IMR-90 (cell line): ENCODE data around the gene C3orf70. TPM values are rescaled to one million over a fixed set of nuclear protein-coding genes. Genes with fewer than 3 reads are reported as not detected.

Experiments used
- ATAC-seq: fragments of 200-7000 bp; cut with Tn5 transposase; 2 replicates; pipeline ENCODE4 v1.9.1; 2020; ENCODE audit warnings: low read depth, mild to moderate bottlenecking, moderate library complexity
- BruUV-seq: library from RNA; stranded (reverse); fragments of 400-500 nt; replicated peaks from 2 replicates; lab custom pipeline; 2021; lab: Mats Ljungman, UMichigan
- CTCF ChIA-PET: fragments of 300-600 bp; formaldehyde crosslinking; extraction: SDS; loops from one replicate; lab custom pipeline; 2021; ENCODE audit warnings: antibody characterized with exemption; lab: Yijun Ruan, JAX
- POLR2A ChIA-PET: fragments of 300-600 bp; sonication (Branson Sonifier 250); formaldehyde crosslinking; loops from one replicate; lab custom pipeline; 2022; ENCODE audit warnings: antibody characterized with exemption; ENCODE audit not compliant: unreplicated experiment; lab: Charles Lee
- DNase-seq: peaks from one replicate; pipeline ENCODE4 v3.0.0; 2013
- H2AFZ ChIP-seq: replicated peaks from 2 replicates; pipeline ENCODE3; 2013; ENCODE audit warnings: low read length, mild to moderate bottlenecking; ENCODE audit not compliant: poor library complexity
- H2AK5ac ChIP-seq: 2 replicates; pipeline ENCODE4 v1.6.1; 2013; ENCODE audit warnings: low read depth, low read length, inconsistent platforms
- H2AK9ac ChIP-seq: replicated peaks from 2 replicates; pipeline ENCODE3; 2013; ENCODE audit warnings: mild to moderate bottlenecking, low read depth, low read length, moderate library complexity; ENCODE audit not compliant: poor library complexity
- H2BK120ac ChIP-seq: 2 replicates; pipeline ENCODE4 v1.6.1; 2013; ENCODE audit warnings: low read depth, low read length, inconsistent platforms
- H2BK15ac ChIP-seq: 3 replicates; pipeline ENCODE4 v1.6.1; 2013; ENCODE audit warnings: low read depth, low read length, inconsistent platforms
- H2BK20ac ChIP-seq: 2 replicates; pipeline ENCODE4 v1.6.1; 2013; ENCODE audit warnings: low read depth, mild to moderate bottlenecking, inconsistent platforms, low read length, moderate library complexity
- H2BK5ac ChIP-seq: 2 replicates; pipeline ENCODE4 v1.6.1; 2013; ENCODE audit warnings: mild to moderate bottlenecking, low read depth, low read length, inconsistent platforms; ENCODE audit not compliant: poor library complexity, severe bottlenecking
- H3K14ac ChIP-seq: replicated peaks from 2 replicates; pipeline ENCODE4 v1.6.1; 2013; ENCODE audit warnings: low read depth, low read length, inconsistent platforms
- H3K18ac ChIP-seq: 2 replicates; pipeline ENCODE4 v1.6.1; 2013; ENCODE audit warnings: low read depth, low read length, control low read depth
- H3K23ac ChIP-seq: 2 replicates; pipeline ENCODE4 v1.6.1; 2013; ENCODE audit warnings: low read depth, low read length, inconsistent platforms
- H3K27ac ChIP-seq: 2 replicates; pipeline ENCODE4 v1.5.1; 2013; ENCODE audit warnings: mild to moderate bottlenecking, control low read depth, low read length; ENCODE audit not compliant: insufficient read depth
- H3K27me3 ChIP-seq: 2 replicates; pipeline ENCODE4 v1.6.1; 2013; ENCODE audit warnings: low read length; ENCODE audit not compliant: control insufficient read depth, insufficient read depth
- H3K36me3 ChIP-seq: 2 replicates; pipeline ENCODE4 v1.6.1; 2013; ENCODE audit warnings: low read length, mixed read lengths; ENCODE audit not compliant: control insufficient read depth, insufficient read depth
- H3K4ac ChIP-seq: 2 replicates; pipeline ENCODE4 v1.6.1; 2013; ENCODE audit warnings: low read depth, low read length, inconsistent platforms
- H3K4me1 ChIP-seq: 2 replicates; pipeline ENCODE4 v1.6.1; 2013; ENCODE audit warnings: low read length, mixed read lengths; ENCODE audit not compliant: control insufficient read depth, insufficient read depth
- H3K4me2 ChIP-seq: 2 replicates; pipeline ENCODE4 v1.6.1; 2013; ENCODE audit warnings: low read depth, mild to moderate bottlenecking, control low read depth, low read length, moderate library complexity
- H3K4me3 ChIP-seq: 2 replicates; pipeline ENCODE4 v1.5.1; 2013; ENCODE audit warnings: low read depth, mild to moderate bottlenecking, control low read depth, low read length, moderate library complexity; ENCODE audit not compliant: insufficient read depth
- H3K56ac ChIP-seq: 2 replicates; pipeline ENCODE4 v1.6.1; 2013; ENCODE audit warnings: low read length, inconsistent platforms; ENCODE audit not compliant: insufficient read depth; ENCODE audit errors: extremely low read depth
- H3K79me1 ChIP-seq, 2 experiments: 2 replicates each; pipeline ENCODE4 v1.6.1; 2013; ENCODE audit warnings: low read length in 2 of 2, inconsistent platforms in 1 of 2, low read depth in 1 of 2
- H3K9ac ChIP-seq: 2 replicates; pipeline ENCODE4 v1.6.1; 2013; ENCODE audit warnings: low read depth, low read length, control low read depth
- H3K9me1 ChIP-seq: 2 replicates; pipeline ENCODE4 v1.6.1; 2013; ENCODE audit warnings: low read length, inconsistent platforms; ENCODE audit not compliant: insufficient read depth
- H3K9me3 ChIP-seq: 2 replicates; pipeline ENCODE4 v1.6.1; 2013; ENCODE audit warnings: low read length; ENCODE audit not compliant: control insufficient read depth, insufficient read depth
- H4K20me1 ChIP-seq: 2 replicates; pipeline ENCODE4 v1.6.1; 2013; ENCODE audit warnings: low read length, inconsistent platforms; ENCODE audit not compliant: insufficient read depth
- H4K5ac ChIP-seq: 2 replicates; pipeline ENCODE4 v1.6.1; 2013; ENCODE audit warnings: mild to moderate bottlenecking, low read depth, low read length, control low read depth
- H4K8ac ChIP-seq, 2 experiments: 2 replicates each; pipeline ENCODE4 v1.6.1; 2013; ENCODE audit warnings: low read depth in 2 of 2, low read length in 2 of 2, control low read depth in 1 of 2, inconsistent platforms in 1 of 2
- H4K91ac ChIP-seq: 2 replicates; pipeline ENCODE4 v1.6.1; 2013; ENCODE audit warnings: low read depth, low read length, inconsistent platforms; ENCODE audit not compliant: insufficient read depth
- CEBPB ChIP-seq: IDR thresholded peaks from 2 replicates; pipeline ENCODE4 v1.6.1; 2012; ENCODE audit warnings: low read depth, low read length, improper control_type of control experiment
- CHD1 ChIP-seq: IDR thresholded peaks from 2 replicates; pipeline ENCODE4 v1.6.1; 2012; ENCODE audit warnings: low read depth, low read length, improper control_type of control experiment
- CTCF ChIP-seq: conservative IDR thresholded peaks from 2 replicates; pipeline ENCODE4 v1.5.1; 2012; ENCODE audit warnings: mild to moderate bottlenecking, low read depth, low read length, improper control_type of control experiment
- ELK1 ChIP-seq: fragments of 150-350 bp; IDR thresholded peaks from 2 replicates; pipeline ENCODE4 v1.6.1; 2016; ENCODE audit warnings: low read depth, mild to moderate bottlenecking, low read length, moderate library complexity, borderline replicate concordance
- FOS ChIP-seq: fragments of 150-350 bp; IDR thresholded peaks from 2 replicates; pipeline ENCODE4 v1.6.1; 2016; ENCODE audit warnings: low read depth, low read length
- MAFK ChIP-seq: IDR thresholded peaks from 2 replicates; pipeline ENCODE4 v1.6.1; 2012; ENCODE audit warnings: low read depth, low read length, improper control_type of control experiment
- MXI1 ChIP-seq: IDR thresholded peaks from 2 replicates; pipeline ENCODE4 v1.6.1; 2012; ENCODE audit warnings: low read depth, mild to moderate bottlenecking, low read length, moderate library complexity, borderline replicate concordance
- NFE2L2 ChIP-seq: fragments of 150-350 bp; IDR thresholded peaks from 2 replicates; pipeline ENCODE4 v1.6.1; 2016; ENCODE audit warnings: low read depth, mild to moderate bottlenecking, low read length
- POLR2A ChIP-seq: IDR thresholded peaks from 2 replicates; pipeline ENCODE4 v1.6.1; 2012; ENCODE audit warnings: mild to moderate bottlenecking, low read depth, low read length
- RAD21 ChIP-seq: IDR thresholded peaks from 2 replicates; pipeline ENCODE4 v1.6.1; 2012; ENCODE audit warnings: low read length, improper control_type of control experiment
- SMC3 ChIP-seq: fragments of 150-350 bp; IDR thresholded peaks from 2 replicates; pipeline ENCODE4 v1.6.1; 2016; ENCODE audit warnings: low read depth, mild to moderate bottlenecking, antibody characterized with exemption, low read length, moderate library complexity
- WGBS, 2 experiments: methylation state at CpG; one replicate each; pipeline versions ENCODE4 v1.1.5 to v1.1.7; 2013; ENCODE audit warnings: missing lambda C conversion rate in 2 of 2; ENCODE audit not compliant: insufficient read length in 1 of 2; ENCODE audit errors: extremely low coverage in 2 of 2; 5-methylcytosine and 5-hydroxymethylcytosine counted together
- dilution Hi-C: fragments of 300-500 bp; cut with HindIII; formaldehyde crosslinking; loops from one replicate; pipeline ENCODE4 v1.14.3; 2018; ENCODE audit warnings: low sequenced_read_pairs; ENCODE audit not compliant: unreplicated experiment
- in situ Hi-C: fragments of 300-500 bp; cut with MboI; formaldehyde crosslinking; loops from 3 replicates; pipeline ENCODE4 v1.14.3; 2019; ENCODE audit warnings: low sequenced_read_pairs, inconsistent platforms, mixed read lengths
- intact Hi-C: fragments of 100-400 bp; cut with micrococcal nuclease; formaldehyde crosslinking; loops from 2 replicates; pipeline ENCODE4 v1.10.0; 2022
- polyA plus RNA-seq, 3 experiments: library from polyadenylated mRNA; depleted of rRNA; stranded (reverse); fragments of >200 nt; gene quantifications; 2 replicates each; pipeline ENCODE4 v1.2.3, GENCODE V29; 2012; ENCODE audit warnings: low replicate concordance in 1 of 3
- total RNA-seq: library from RNA; depleted of rRNA; stranded (reverse); fragments of >200 nt; gene quantifications from 2 replicates; pipeline ENCODE4 v1.2.3, GENCODE V29; 2012

The C3orf70 gene
- total and polyA plus RNA-seq, 2 of the 4 experiments (the other 2 are of a cell fraction) = 0.96 to 1.8 TPM

GRCh38 chr3:185070491-185071286, 82.2 kb downstream of the C3orf70 start:
- Histone ChIP-seq H3K14ac (no peak overlapping the region), H3K27me3 (no peaks in the 10 kb centered on the region; the same call in 1 of the 2 replicates), H3K4ac (no peak overlapping the region), H2BK20ac (no peak overlapping the region), H3K4me1 (no peaks in the 10 kb centered on the region), H2BK15ac (no peak overlapping the region), H3K18ac (no peak overlapping the region), H4K20me1 (no peaks in the 10 kb centered on the region), H4K8ac (no peak overlapping the region), H4K5ac (no peak overlapping the region), H2BK5ac (no peak overlapping the region), H3K79me1 (no peaks in the 10 kb centered on the region), H3K27ac (no peak overlapping the region), H3K4me2 (no peak overlapping the region), H3K23ac (no peak overlapping the region), H4K91ac (no peak overlapping the region), H3K9ac (no peak overlapping the region), H2AFZ (peak overlapping the region; percentile 75), H3K56ac (no peak overlapping the region), H2BK120ac (no peak overlapping the region), H3K36me3 (no peaks in the 10 kb centered on the region), H3K9me1 (no peaks in the 10 kb centered on the region), H2AK5ac (no peak overlapping the region), H2AK9ac (peak overlapping the region; percentile 70), H3K4me3 (no peak overlapping the region), H3K9me3 (no peaks in the 10 kb centered on the region)
- BruUV-seq = no TSS peak
- intact Hi-C loops = no loop called here
- in situ Hi-C loops = no loop called here
- TF ChIP-seq SMC3 (no peak), RAD21 (peak; percentile 29; the same call in 1 of the 2 replicates), NFE2L2 (no peak), MAFK (no peak), CTCF (peak; percentile 34), POLR2A (no peak), FOS (no peak), CEBPB (no peak), ELK1 (no peak), MXI1 (no peak), CHD1 (no peak)
- ATAC-seq = peak; percentile 83
- DNase-seq = peak; percentile 25
- ChIA-PET POLR2A (no interaction called here), CTCF (interaction anchor here (1.4 kb wide), 1 partner anchor 9 kb away, joined by 5 read pairs; no protein-coding TSS in a partner anchor)
- 67% methylated on average over 1 of the region's 22 CpGs; no CpG with 5 or more reads in 1 of the 2 experiments for WGBS, 2 experiments
- dilution Hi-C loops = no loop called here
